ENCODE measurements around the gene ELOVL5.

GRCh38 chr6:53299331-53300005 lies 49.3 kb downstream of the ELOVL5 start:
- TF ChIP-seq EZH2 (optimal IDR thresholded peaks at IDR 0.05; ENCODE audit: low read depth, low read length) (no peak), CTCF (IDR thresholded peaks at IDR 0.05; ENCODE audit: low read length) (no peak), EZH2phosphoT487 (IDR thresholded peaks at IDR 0.05; ENCODE audit: low read length) (no peak)

Measured in MM.1S (cell line).